WTC11 (cell line): ENCODE data around the gene EDARADD. TPM values are rescaled to one million over a fixed set of nuclear protein-coding genes. Genes with fewer than 3 reads are reported as not detected.

Experiments
- ATAC-seq: fragments of 200-7000 bp; cut with Tn5 transposase; 2 replicates; pipeline ENCODE4 v1.10.0; 2021; ENCODE audit warnings: mild to moderate bottlenecking, moderate library complexity
- CTCF ChIA-PET: fragments of 300-600 bp; sonication (Branson Sonifier 250); formaldehyde crosslinking; loops from one replicate; lab custom pipeline; 2021; ENCODE audit warnings: antibody characterized with exemption; lab: Charles Lee
- POLR2A ChIA-PET: fragments of 350-600 bp; sonication (Branson Sonifier 250); formaldehyde crosslinking; loops from one replicate; lab custom pipeline; 2021; ENCODE audit warnings: antibody characterized with exemption; lab: Charles Lee
- DNase-seq: peaks from one replicate; pipeline ENCODE4 v3.0.0; 2021; ENCODE audit warnings: low spot score
- H3K27ac Mint-ChIP-seq: 2 replicates; pipeline ENCODE4 v1.8.0; 2021; ENCODE audit warnings: mixed read lengths
- H3K27me3 Mint-ChIP-seq: 2 replicates; pipeline ENCODE4 v1.8.0; 2021; ENCODE audit warnings: low read depth, mild to moderate bottlenecking, moderate library complexity, mixed read lengths
- H3K36me3 Mint-ChIP-seq: 2 replicates; pipeline ENCODE4 v1.8.0; 2021; ENCODE audit warnings: mixed read lengths
- H3K4me1 Mint-ChIP-seq: 2 replicates; pipeline ENCODE4 v1.8.0; 2022; ENCODE audit warnings: mixed read lengths
- H3K4me3 Mint-ChIP-seq: 2 replicates; pipeline ENCODE4 v1.8.0; 2021; ENCODE audit warnings: mild to moderate bottlenecking, moderate library complexity, mixed read lengths
- H3K9me3 Mint-ChIP-seq: 2 replicates; pipeline ENCODE4 v1.8.0; 2021; ENCODE audit warnings: mixed read lengths
- ERG ChIP-seq: fragments of 250-450 bp; sonication (Bioruptor Pico); IDR thresholded peaks from 2 replicates; pipeline ENCODE4 v1.8.0; 2021; ENCODE audit warnings: mild to moderate bottlenecking
- GABPB1 ChIP-seq: sonication (generic); formaldehyde crosslinking; IDR thresholded peaks from 2 replicates; pipeline ENCODE4 v1.8.1; 2023; ENCODE audit warnings: mild to moderate bottlenecking, missing genetic modification reagents
- MLX ChIP-seq: sonication (generic); formaldehyde crosslinking; IDR thresholded peaks from 2 replicates; pipeline ENCODE4 v1.8.1; 2023; ENCODE audit warnings: mild to moderate bottlenecking, missing genetic modification reagents, moderate library complexity
- NFATC4 ChIP-seq: fragments of 250-450 bp; sonication (Bioruptor Pico); IDR thresholded peaks from 2 replicates; pipeline ENCODE4 v1.9.0; 2021; ENCODE audit warnings: mild to moderate bottlenecking
- NR1H2 ChIP-seq: sonication (generic); formaldehyde crosslinking; IDR thresholded peaks from 2 replicates; pipeline ENCODE4 v1.9.0; 2021; ENCODE audit warnings: mild to moderate bottlenecking, moderate library complexity, missing genetic modification reagents
- PRDM15 ChIP-seq: sonication (generic); formaldehyde crosslinking; IDR thresholded peaks from 2 replicates; pipeline ENCODE4 v1.8.0; 2022; ENCODE audit warnings: missing genetic modification reagents
- RELA ChIP-seq: sonication (generic); formaldehyde crosslinking; IDR thresholded peaks from 2 replicates; pipeline ENCODE4 v1.8.1; 2022; ENCODE audit warnings: missing genetic modification reagents, mild to moderate bottlenecking, borderline replicate concordance
- TEAD1 ChIP-seq: sonication (generic); formaldehyde crosslinking; IDR thresholded peaks from 2 replicates; pipeline ENCODE4 v1.8.0; 2022; ENCODE audit warnings: mild to moderate bottlenecking, missing genetic modification reagents
- TEAD4 ChIP-seq: sonication (generic); formaldehyde crosslinking; IDR thresholded peaks from 2 replicates; pipeline ENCODE4 v1.8.0; 2022; ENCODE audit warnings: mild to moderate bottlenecking, missing genetic modification reagents
- ZNF232 ChIP-seq: sonication (generic); formaldehyde crosslinking; IDR thresholded peaks from 2 replicates; pipeline ENCODE4 v1.8.0; 2022; ENCODE audit warnings: mild to moderate bottlenecking, missing genetic modification reagents
- ZNF416 ChIP-seq: fragments of 250-450 bp; sonication (Bioruptor Pico); IDR thresholded peaks from 2 replicates; pipeline ENCODE4 v1.9.0; 2021; ENCODE audit warnings: mild to moderate bottlenecking, inconsistent platforms
- total RNA-seq: library from RNA; stranded (reverse); gene quantifications from 3 replicates; pipeline ENCODE4 v1.2.3, GENCODE V29; 2021
- TF ChIP-seq, protein P1 (sequence below): sonication (generic); formaldehyde crosslinking; IDR thresholded peaks from 2 replicates; pipeline ENCODE4 v1.8.0; 2022; ENCODE audit warnings: mild to moderate bottlenecking, missing genetic modification reagents
- TF ChIP-seq, protein P2 (sequence below): sonication (generic); formaldehyde crosslinking; IDR thresholded peaks from 2 replicates; pipeline ENCODE4 v1.8.1; 2023; ENCODE audit warnings: mild to moderate bottlenecking, missing genetic modification reagents, borderline replicate concordance
- TF ChIP-seq, protein P3 (sequence below): sonication (generic); formaldehyde crosslinking; IDR thresholded peaks from 2 replicates; pipeline ENCODE4 v1.8.1; 2023; ENCODE audit warnings: mild to moderate bottlenecking, missing genetic modification reagents

The EDARADD gene
- total RNA-seq, 1 experiment from 2014 or later: 5.0 TPM

- ATAC-seq: no peak
- POLR2A ChIA-PET: interaction anchor here (1.2 kb wide), 1 partner anchor 19 kb away, joined by 3 read pairs; no protein-coding TSS in a partner anchor
- no peaks in the 10 kb centered on the region for H3K9me3 Mint-ChIP-seq
Measured at GRCh38 chr1:236507022-236507700, 113.1 kb downstream of the EDARADD start.

DNA sequence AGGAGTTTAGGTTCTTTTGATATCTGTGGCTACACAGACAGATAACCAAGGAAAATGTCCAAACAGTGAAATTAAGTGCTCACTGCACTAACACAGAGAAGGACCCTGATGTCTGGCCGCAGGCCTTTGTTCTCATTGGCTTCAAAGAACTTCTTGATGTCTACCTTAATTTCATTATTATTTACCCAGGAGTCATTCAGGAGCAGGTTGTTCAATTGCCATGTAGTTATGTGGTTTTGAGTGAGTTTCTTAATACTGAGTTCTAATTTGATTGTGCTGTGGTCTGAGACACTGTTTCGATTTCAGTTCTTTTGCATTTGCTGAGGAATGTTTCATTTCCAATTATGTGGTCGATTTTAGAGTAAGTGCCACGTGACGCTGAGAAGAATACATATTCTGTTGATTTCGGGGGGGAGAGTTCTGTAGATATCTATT, 114.5 kb downstream of the EDARADD start:
- Mint-ChIP-seq H3K27me3 (no peaks in the 10 kb centered on the region), H3K36me3 (no peaks in the 10 kb centered on the region), H3K27ac (no peak overlapping the region), H3K9me3 (no peaks in the 10 kb centered on the region), H3K4me3 (no peak overlapping the region), H3K4me1 (peaks cover 15% of the 10 kb centered on the region)
- no peak for DNase-seq
- CTCF ChIA-PET: no interaction called here
- POLR2A ChIA-PET: interaction anchor here (0.6 kb wide), 1 partner anchor 1861 kb away, joined by 5 read pairs; no protein-coding TSS in a partner anchor
- ATAC-seq: no peak
- TF ChIP-seq, protein P1, sequence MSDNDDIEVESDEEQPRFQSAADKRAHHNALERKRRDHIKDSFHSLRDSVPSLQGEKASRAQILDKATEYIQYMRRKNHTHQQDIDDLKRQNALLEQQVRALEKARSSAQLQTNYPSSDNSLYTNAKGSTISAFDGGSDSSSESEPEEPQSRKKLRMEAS (CRISPR knock-in tag): no peak
- TF ChIP-seq, protein P2, sequence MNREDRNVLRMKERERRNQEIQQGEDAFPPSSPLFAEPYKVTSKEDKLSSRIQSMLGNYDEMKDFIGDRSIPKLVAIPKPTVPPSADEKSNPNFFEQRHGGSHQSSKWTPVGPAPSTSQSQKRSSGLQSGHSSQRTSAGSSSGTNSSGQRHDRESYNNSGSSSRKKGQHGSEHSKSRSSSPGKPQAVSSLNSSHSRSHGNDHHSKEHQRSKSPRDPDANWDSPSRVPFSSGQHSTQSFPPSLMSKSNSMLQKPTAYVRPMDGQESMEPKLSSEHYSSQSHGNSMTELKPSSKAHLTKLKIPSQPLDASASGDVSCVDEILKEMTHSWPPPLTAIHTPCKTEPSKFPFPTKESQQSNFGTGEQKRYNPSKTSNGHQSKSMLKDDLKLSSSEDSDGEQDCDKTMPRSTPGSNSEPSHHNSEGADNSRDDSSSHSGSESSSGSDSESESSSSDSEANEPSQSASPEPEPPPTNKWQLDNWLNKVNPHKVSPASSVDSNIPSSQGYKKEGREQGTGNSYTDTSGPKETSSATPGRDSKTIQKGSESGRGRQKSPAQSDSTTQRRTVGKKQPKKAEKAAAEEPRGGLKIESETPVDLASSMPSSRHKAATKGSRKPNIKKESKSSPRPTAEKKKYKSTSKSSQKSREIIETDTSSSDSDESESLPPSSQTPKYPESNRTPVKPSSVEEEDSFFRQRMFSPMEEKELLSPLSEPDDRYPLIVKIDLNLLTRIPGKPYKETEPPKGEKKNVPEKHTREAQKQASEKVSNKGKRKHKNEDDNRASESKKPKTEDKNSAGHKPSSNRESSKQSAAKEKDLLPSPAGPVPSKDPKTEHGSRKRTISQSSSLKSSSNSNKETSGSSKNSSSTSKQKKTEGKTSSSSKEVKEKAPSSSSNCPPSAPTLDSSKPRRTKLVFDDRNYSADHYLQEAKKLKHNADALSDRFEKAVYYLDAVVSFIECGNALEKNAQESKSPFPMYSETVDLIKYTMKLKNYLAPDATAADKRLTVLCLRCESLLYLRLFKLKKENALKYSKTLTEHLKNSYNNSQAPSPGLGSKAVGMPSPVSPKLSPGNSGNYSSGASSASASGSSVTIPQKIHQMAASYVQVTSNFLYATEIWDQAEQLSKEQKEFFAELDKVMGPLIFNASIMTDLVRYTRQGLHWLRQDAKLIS: no peak
- TF ChIP-seq TEAD1 (CRISPR knock-in tag): no peak
- no peak for TF ChIP-seq NR1H2 (CRISPR knock-in tag)
- TF ChIP-seq PRDM15: no peak

More at GRCh38 chr1:236507022-236507700, 113.1 kb downstream of the EDARADD start:
- H3K4me1 Mint-ChIP-seq: peaks cover 27% of the 10 kb centered on the region
- TF ChIP-seq ZNF232 (CRISPR knock-in tag) (no peak), TEAD4 (CRISPR knock-in tag) (no peak), GABPB1 (CRISPR knock-in tag) (no peak), RELA (CRISPR knock-in tag) (no peak), ZNF416 (CRISPR knock-in tag) (no peak), ERG (CRISPR knock-in tag) (no peak), NFATC4 (CRISPR knock-in tag) (no peak)
- H3K36me3 Mint-ChIP-seq: no peaks in the 10 kb centered on the region
- H3K27ac Mint-ChIP-seq: no peak overlapping the region
- no peak overlapping the region for H3K4me3 Mint-ChIP-seq
- DNase-seq: no peak
- H3K27me3 Mint-ChIP-seq: no peaks in the 10 kb centered on the region
- CTCF ChIA-PET: no interaction called here

DNA sequence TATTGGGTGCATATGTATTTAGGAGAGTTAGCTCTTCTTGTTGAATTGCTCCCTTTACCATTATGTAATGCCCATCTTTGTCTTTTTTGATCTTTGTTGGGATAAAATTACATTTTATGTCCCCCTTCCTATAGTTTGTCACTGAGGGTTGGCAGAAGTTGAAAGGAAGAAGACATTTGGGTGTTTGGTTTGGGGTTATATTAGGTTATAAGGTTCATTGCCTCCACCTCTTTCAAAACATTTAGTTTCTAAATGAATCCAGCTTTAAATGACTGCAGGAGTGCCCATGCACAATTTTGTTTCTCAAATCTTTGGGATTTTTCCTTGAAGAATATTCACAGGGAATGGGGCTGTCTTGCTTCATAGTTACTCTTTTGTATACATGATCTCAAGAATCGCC, 115.1 kb downstream of the EDARADD start:
- Mint-ChIP-seq H3K36me3 (no peaks in the 10 kb centered on the region), H3K27me3 (no peaks in the 10 kb centered on the region), H3K27ac (no peak overlapping the region), H3K9me3 (no peaks in the 10 kb centered on the region), H3K4me1 (peaks cover 14% of the 10 kb centered on the region), H3K4me3 (no peak overlapping the region)
- CTCF ChIA-PET: interaction anchor here (1.8 kb wide), 1 partner anchor 8 kb away, joined by 3 read pairs; no protein-coding TSS in a partner anchor
- no peak for DNase-seq
- TF ChIP-seq, protein P3, sequence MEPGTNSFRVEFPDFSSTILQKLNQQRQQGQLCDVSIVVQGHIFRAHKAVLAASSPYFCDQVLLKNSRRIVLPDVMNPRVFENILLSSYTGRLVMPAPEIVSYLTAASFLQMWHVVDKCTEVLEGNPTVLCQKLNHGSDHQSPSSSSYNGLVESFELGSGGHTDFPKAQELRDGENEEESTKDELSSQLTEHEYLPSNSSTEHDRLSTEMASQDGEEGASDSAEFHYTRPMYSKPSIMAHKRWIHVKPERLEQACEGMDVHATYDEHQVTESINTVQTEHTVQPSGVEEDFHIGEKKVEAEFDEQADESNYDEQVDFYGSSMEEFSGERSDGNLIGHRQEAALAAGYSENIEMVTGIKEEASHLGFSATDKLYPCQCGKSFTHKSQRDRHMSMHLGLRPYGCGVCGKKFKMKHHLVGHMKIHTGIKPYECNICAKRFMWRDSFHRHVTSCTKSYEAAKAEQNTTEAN (CRISPR knock-in tag): no peak
- TF ChIP-seq MLX (CRISPR knock-in tag): no peak
- no peak for ATAC-seq
- POLR2A ChIA-PET: no interaction called here
